CD4-positive, CD25-positive, alpha-beta regulatory T cell (primary cell): ENCODE results near the gene OR11A1. TPM values are rescaled to one million over a fixed set of nuclear protein-coding genes. Genes with fewer than 3 reads are reported as not detected.
"Not testable (repeated sequence)": the region's sequence is repeated elsewhere in the genome, so short reads cannot be mapped to it uniquely, and the experiment has no call there.

ENCODE experiments used
- ATAC-seq, 2 donors: fragments of 150-1000 bp; cut with Tn5 transposase; one replicate each; pipeline ENCODE4 v1.10.0; 2021; ENCODE audit warnings: low read depth in 2 of 2, moderate number of reproducible peaks in 2 of 2, moderate library complexity in 1 of 2
- DNase-seq, 3 donors: peaks; one replicate each; pipeline versions ENCODE4 v3.0.0 to v3.0.0-alpha.2; 2012 to 2022; ENCODE audit warnings: mixed read lengths in 1 of 3
- H3K27ac ChIP-seq: one replicate; pipeline ENCODE4 v1.7.0; 2013; ENCODE audit warnings: mild to moderate bottlenecking, low read length; ENCODE audit not compliant: insufficient read depth, poor library complexity, severe bottlenecking
- H3K27me3 ChIP-seq: one replicate; pipeline ENCODE4 v1.7.0; 2013; ENCODE audit warnings: low read length; ENCODE audit not compliant: control insufficient read depth, insufficient read depth
- H3K36me3 ChIP-seq: one replicate; pipeline ENCODE4 v1.7.0; 2013; ENCODE audit warnings: mild to moderate bottlenecking, low read length, moderate library complexity; ENCODE audit not compliant: control insufficient read depth, insufficient read depth
- H3K4me1 ChIP-seq: 2 replicates; pipeline ENCODE4 v1.7.0; 2013; ENCODE audit warnings: mild to moderate bottlenecking, low read length; ENCODE audit not compliant: insufficient read depth, control insufficient read depth, poor library complexity, severe bottlenecking
- H3K4me3 ChIP-seq: one replicate; pipeline ENCODE4 v1.7.0; 2013; ENCODE audit warnings: low read depth, mild to moderate bottlenecking, low read length, moderate library complexity
- H3K9me3 ChIP-seq, 2 experiments: 1 replicate in 1 of 2; 2 replicates in 1 of 2; pipeline ENCODE4 v1.7.0; 2013; ENCODE audit warnings: low read length in 2 of 2, mild to moderate bottlenecking in 1 of 2, moderate library complexity in 1 of 2; ENCODE audit not compliant: control insufficient read depth in 2 of 2
- H3K27ac Mint-ChIP-seq, 3 donors: one replicate each; pipeline ENCODE4 v1.8.0; 2020 to 2022; ENCODE audit warnings: mild to moderate bottlenecking in 3 of 3, mixed read lengths in 3 of 3, moderate library complexity in 2 of 3
- H3K27me3 Mint-ChIP-seq: one replicate; pipeline ENCODE4 v1.8.0; 2022; ENCODE audit warnings: mild to moderate bottlenecking, mixed read lengths
- H3K36me3 Mint-ChIP-seq: one replicate; pipeline ENCODE4 v1.8.0; 2020; ENCODE audit warnings: mixed read lengths
- H3K4me1 Mint-ChIP-seq, 4 donors: one replicate each; pipeline ENCODE4 v1.8.0; 2020 to 2022; ENCODE audit warnings: mixed read lengths in 4 of 4, mild to moderate bottlenecking in 1 of 4
- H3K4me3 Mint-ChIP-seq, 4 donors: one replicate each; pipeline ENCODE4 v1.8.0; 2020 to 2022; ENCODE audit warnings: mild to moderate bottlenecking in 4 of 4, mixed read lengths in 4 of 4, moderate library complexity in 3 of 4
- H3K9me3 Mint-ChIP-seq, 7 donors: one replicate each; pipeline ENCODE4 v1.8.0; 2020 to 2022; ENCODE audit warnings: mixed read lengths in 7 of 7, mild to moderate bottlenecking in 3 of 7, moderate library complexity in 2 of 7
- polyA plus RNA-seq, 4 donors: library from polyadenylated mRNA; unstranded; fragments of 300-500 nt; fragmentation: Illumina TruSeq; gene quantifications; one replicate each; pipeline ENCODE4 v1.2.3, GENCODE V29; 2021
- total RNA-seq: library from RNA; stranded (reverse); gene quantifications from one replicate; pipeline ENCODE4 v1.2.3, GENCODE V29; 2022

The OR11A1 gene
- total and polyA plus RNA-seq, 5 donors from 2014 or later, result not detected

GRCh38 chr6:29451471-29452193 is 5.2 kb downstream of the OR11A1 start:
- Mint-ChIP-seq H3K4me1 (no peaks in the 10 kb centered on the region), H3K9me3 (peaks cover 0 to 7% (median 0%) of the 10 kb centered on the region in 7 donors), H3K27ac (no peak overlapping the region), H3K27me3 (peaks cover 30% of the 10 kb centered on the region), H3K36me3 (no peaks in the 10 kb centered on the region), H3K4me3 (no peak overlapping the region)
- Histone ChIP-seq H3K4me3 (no peak overlapping the region), H3K4me1 (no peaks in the 10 kb centered on the region), H3K27me3 (peaks cover 10% of the 10 kb centered on the region), H3K27ac (no peak overlapping the region), H3K9me3 (no peaks in the 10 kb centered on the region), H3K36me3 (no peaks in the 10 kb centered on the region)
- DNase-seq (no peak), ATAC-seq (no peak)

DNA sequence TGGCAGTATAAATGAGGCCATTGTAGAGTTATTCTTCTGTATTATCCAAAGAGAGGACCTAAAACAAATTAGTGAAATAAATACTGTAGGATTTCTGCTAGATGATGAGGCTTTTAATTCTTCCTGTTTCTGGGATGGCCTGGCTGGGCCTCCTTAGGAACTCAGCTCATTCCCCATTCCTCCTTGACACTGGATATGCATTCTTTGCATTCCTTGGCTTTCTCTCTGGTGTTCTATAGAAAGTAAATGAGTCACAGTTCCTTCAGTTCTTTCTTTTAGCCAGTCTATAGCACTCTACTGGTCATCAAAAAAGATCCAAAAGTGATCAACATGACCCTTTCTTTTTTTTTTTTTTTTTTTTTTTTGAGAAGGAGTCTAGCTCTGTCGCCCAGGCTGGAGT is 9.2 kb downstream of the OR11A1 start:
- Histone ChIP-seq H3K4me1 (no peaks in the 10 kb centered on the region), H3K36me3 (no peaks in the 10 kb centered on the region), H3K27ac (no peak overlapping the region), H3K9me3 (no peaks in the 10 kb centered on the region), H3K4me3 (no peak overlapping the region), H3K27me3 (peaks cover 14% of the 10 kb centered on the region)
- Mint-ChIP-seq H3K9me3 (peaks cover 0 to 11% (median 2%) of the 10 kb centered on the region in 7 donors), H3K27ac (no peak overlapping the region), H3K4me3 (no peak overlapping the region), H3K36me3 (no peaks in the 10 kb centered on the region), H3K4me1 (no peaks in the 10 kb centered on the region), H3K27me3 (peaks cover 38% of the 10 kb centered on the region)
- ATAC-seq, result no peak
- DNase-seq, result no peak

DNA sequence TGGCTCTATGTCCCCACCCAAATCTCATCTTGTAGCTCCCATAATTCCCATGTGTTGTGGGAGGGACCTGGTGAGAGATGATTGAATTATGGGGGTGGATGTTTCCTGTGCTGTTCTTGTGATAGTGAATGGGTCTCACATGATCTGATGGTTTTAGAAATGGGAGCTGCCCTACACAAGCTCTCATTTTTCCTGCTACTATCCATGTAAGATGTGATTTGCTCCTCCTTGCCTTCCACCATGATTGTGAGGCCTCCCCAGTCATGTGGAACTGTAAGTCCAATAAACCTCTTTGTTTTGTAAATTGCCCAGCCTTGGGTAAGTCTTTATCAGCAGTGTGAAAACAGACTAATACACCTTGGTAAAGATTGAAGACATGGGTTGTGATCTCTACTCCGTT is 12.8 kb downstream of the OR11A1 start:
- not testable (repeated sequence) for H3K4me3 ChIP-seq, H3K27me3 ChIP-seq, H3K9me3 Mint-ChIP-seq, H3K4me1 Mint-ChIP-seq, H3K27ac ChIP-seq, H3K9me3 ChIP-seq, H3K4me3 Mint-ChIP-seq, ATAC-seq, H3K36me3 ChIP-seq, H3K4me1 ChIP-seq, DNase-seq, H3K36me3 Mint-ChIP-seq, H3K27ac Mint-ChIP-seq
- H3K27me3 Mint-ChIP-seq, result peaks cover 42% of the 10 kb centered on the region

GRCh38 chr6:29442719-29443118 is 14.2 kb downstream of the OR11A1 start:
- Mint-ChIP-seq H3K9me3 (peaks cover 0 to 4% (median 4%) of the 10 kb centered on the region in 7 donors), H3K4me3 (no peak overlapping the region), H3K4me1 (no peaks in the 10 kb centered on the region), H3K27ac (no peak overlapping the region), H3K36me3 (no peaks in the 10 kb centered on the region), H3K27me3 (peaks cover 36% of the 10 kb centered on the region)
- Histone ChIP-seq H3K27me3 (peaks cover 4% of the 10 kb centered on the region), H3K4me3 (no peak overlapping the region), H3K9me3 (no peaks in the 10 kb centered on the region), H3K36me3 (no peaks in the 10 kb centered on the region), H3K4me1 (no peaks in the 10 kb centered on the region), H3K27ac (no peak overlapping the region)
- DNase-seq, result no peak
- ATAC-seq, result no peak

DNA sequence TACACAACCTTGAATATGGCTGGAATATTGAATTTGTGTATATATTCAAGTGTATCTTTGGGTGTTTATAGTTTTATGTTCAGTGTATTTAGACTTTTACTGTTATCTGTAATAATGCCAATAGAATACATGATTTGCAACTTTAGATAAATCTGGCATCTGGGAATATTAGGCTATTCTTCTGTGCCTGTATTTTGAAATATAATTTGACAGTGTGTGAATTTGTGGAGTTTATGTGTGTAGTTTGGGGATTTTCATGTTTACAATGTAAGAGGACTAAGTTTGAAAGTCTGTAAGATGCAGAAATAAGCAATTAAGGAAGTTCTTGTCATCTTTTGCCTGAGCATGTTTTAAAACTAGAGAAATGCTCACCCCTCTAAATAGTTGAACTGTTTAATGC is 17.9 kb downstream of the OR11A1 start, which contains the start of gene OR10C1:
Gene OR10C1 (plus strand): TSS at position 301 of the 400 bp plus-strand sequence. CDS start 710 bp downstream, outside the sequence.
- H3K4me3 Mint-ChIP-seq, result no peak within 1 kb of the TSS
- H3K27me3 Mint-ChIP-seq, result peaks cover 40% of the 10 kb centered on the region
- H3K27ac ChIP-seq, result no peak within 1 kb of the TSS
- H3K36me3 Mint-ChIP-seq, result no peaks in the 10 kb centered on the region
- no peaks in the 10 kb centered on the region for H3K4me1 Mint-ChIP-seq
- no peak within 1 kb of the TSS for H3K27ac Mint-ChIP-seq
- H3K36me3 ChIP-seq, result no peaks in the 10 kb centered on the region
- ATAC-seq, result no peak
- no peaks in the 10 kb centered on the region for H3K4me1 ChIP-seq
- DNase-seq, result no peak
- H3K9me3 Mint-ChIP-seq, result peaks cover 0 to 4% (median 0%) of the 10 kb centered on the region in 7 donors
- H3K9me3 ChIP-seq, result no peaks in the 10 kb centered on the region
- H3K4me3 ChIP-seq, result no peak within 1 kb of the TSS
- peaks cover 1% of the 10 kb centered on the region for H3K27me3 ChIP-seq

GRCh38 chr6:29436730-29437129 is 20.1 kb downstream of the OR11A1 start:
- H3K36me3 Mint-ChIP-seq, H3K4me3 Mint-ChIP-seq, H3K27ac Mint-ChIP-seq, DNase-seq, H3K9me3 Mint-ChIP-seq, H3K4me1 ChIP-seq, H3K36me3 ChIP-seq, H3K4me1 Mint-ChIP-seq, H3K27ac ChIP-seq, ATAC-seq, H3K9me3 ChIP-seq, H3K4me3 ChIP-seq: not testable (repeated sequence)
- H3K27me3 Mint-ChIP-seq, result peaks cover 27% of the 10 kb centered on the region
- peaks cover 10% of the 10 kb centered on the region for H3K27me3 ChIP-seq

DNA sequence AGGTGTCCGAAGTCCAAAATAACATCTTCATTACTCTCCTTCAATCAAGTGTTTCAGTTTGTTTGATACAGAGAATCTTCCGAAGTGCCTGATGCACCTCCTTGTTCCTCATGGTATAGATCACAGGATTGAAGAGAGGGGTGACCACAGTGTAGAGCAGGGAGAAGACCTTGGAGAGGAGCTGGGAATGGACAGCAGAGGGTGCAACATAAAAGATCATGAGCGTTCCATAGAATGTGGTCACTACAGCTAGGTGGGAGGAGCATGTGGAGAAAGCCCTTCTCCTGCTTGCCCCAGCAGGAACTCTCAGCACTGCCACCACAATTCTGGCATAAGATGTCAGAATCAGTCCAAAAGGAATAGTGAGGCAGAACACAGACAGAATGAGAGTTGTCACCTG is 30.2 kb downstream of the OR11A1 start:
- no peaks in the 10 kb centered on the region for H3K36me3 ChIP-seq
- no peak overlapping the region for H3K4me3 ChIP-seq
- no peak overlapping the region for H3K27ac ChIP-seq
- no peaks in the 10 kb centered on the region for H3K9me3 ChIP-seq
- Mint-ChIP-seq H3K27me3 (peaks cover 30% of the 10 kb centered on the region), H3K4me1 (peaks cover 0 to 2% (median 0%) of the 10 kb centered on the region in 4 donors), H3K36me3 (no peaks in the 10 kb centered on the region), H3K27ac (no peak overlapping the region), H3K4me3 (no peak overlapping the region), H3K9me3 (peaks cover 0 to 1% (median 0%) of the 10 kb centered on the region in 7 donors)
- peaks cover 11% of the 10 kb centered on the region for H3K27me3 ChIP-seq
- ATAC-seq (no peak), DNase-seq (no peak)
- H3K4me1 ChIP-seq, result no peaks in the 10 kb centered on the region

GRCh38 chr6:29425075-29425474 is 31.8 kb downstream of the OR11A1 start:
- H3K27me3 ChIP-seq, result peaks cover 11% of the 10 kb centered on the region
- H3K27ac ChIP-seq, result no peak overlapping the region
- DNase-seq, result no peak
- H3K9me3 ChIP-seq, result no peaks in the 10 kb centered on the region
- no peak overlapping the region for H3K27ac Mint-ChIP-seq
- H3K9me3 Mint-ChIP-seq, result peaks cover 0 to 5% (median 0%) of the 10 kb centered on the region in 7 donors
- H3K4me3 ChIP-seq, result no peak overlapping the region
- H3K4me1 Mint-ChIP-seq, result peaks cover 0 to 2% (median 0%) of the 10 kb centered on the region in 4 donors
- H3K27me3 Mint-ChIP-seq, result peaks cover 40% of the 10 kb centered on the region
- H3K4me3 Mint-ChIP-seq, result no peak overlapping the region
- ATAC-seq, result no peak
- no peaks in the 10 kb centered on the region for H3K36me3 Mint-ChIP-seq
- H3K4me1 ChIP-seq, result no peaks in the 10 kb centered on the region
- no peaks in the 10 kb centered on the region for H3K36me3 ChIP-seq
